K562 (cell line): ENCODE data around the gene KLHL18. TPM values are rescaled to one million over a fixed set of nuclear protein-coding genes. Genes with fewer than 3 reads are reported as not detected.

Experiments
- CBX2 ChIP-seq: fragments of 200-600 bp; sonication (generic); IDR thresholded peaks from one replicate; pipeline ENCODE4 v1.6.1; 2012; ENCODE audit warnings: mild to moderate bottlenecking, low read length, inconsistent platforms; ENCODE audit not compliant: insufficient read depth, poor library complexity, severe bottlenecking
- ELF1 ChIP-seq: fragments of 200-800 bp; sonication (Bioruptor generic); IDR thresholded peaks from 2 replicates; pipeline ENCODE4 v1.6.1; 2016; ENCODE audit warnings: missing genetic modification characterization, missing compliant biosample characterization
- GTF3C2 ChIP-seq: IDR thresholded peaks from 3 replicates; pipeline ENCODE4 v1.6.1; 2011; ENCODE audit warnings: borderline replicate concordance, mild to moderate bottlenecking, moderate library complexity; ENCODE audit not compliant: insufficient read length; ENCODE audit errors: extremely low read depth
- KHSRP ChIP-seq: fragments of 450-650 bp; IDR thresholded peaks from 2 replicates; pipeline ENCODE4 v1.6.1; 2017
- RREB1 ChIP-seq: fragments of 250-450 bp; sonication (Bioruptor Pico); IDR thresholded peaks from 2 replicates; pipeline ENCODE4 v1.4.0; 2020
- SETDB1 ChIP-seq: IDR thresholded peaks from one replicate; pipeline ENCODE4 v1.6.1; 2012; ENCODE audit warnings: low read length, control low read depth, inconsistent platforms
- YY1 ChIP-seq, 3 experiments: IDR thresholded peaks; 2 replicates each; pipeline ENCODE4 v1.6.1; 2011; ENCODE audit warnings: low read length in 2 of 3, mild to moderate bottlenecking in 2 of 3, moderate library complexity in 2 of 3, borderline replicate concordance in 1 of 3, control low read depth in 1 of 3, low read depth in 1 of 3; ENCODE audit not compliant: insufficient read depth in 3 of 3, insufficient replicate concordance in 2 of 3, control insufficient read depth in 1 of 3, insufficient read length in 1 of 3; ENCODE audit errors: extremely low read depth in 1 of 3
- ZNF175 ChIP-seq: fragments of 200-800 bp; sonication (Bioruptor generic); IDR thresholded peaks from 2 replicates; pipeline ENCODE4 v1.6.1; 2016; ENCODE audit warnings: low read depth, mild to moderate bottlenecking, missing genetic modification characterization, missing compliant biosample characterization
- ZNF239 ChIP-seq: fragments of 250-450 bp; sonication (Bioruptor Pico); IDR thresholded peaks from 2 replicates; pipeline ENCODE4 v1.4.0; 2020; ENCODE audit warnings: mild to moderate bottlenecking
- ZNF589 ChIP-seq: fragments of 200-800 bp; sonication (Bioruptor generic); IDR thresholded peaks from 2 replicates; pipeline ENCODE4 v1.6.1; 2016; ENCODE audit warnings: low read depth, missing genetic modification characterization, missing compliant biosample characterization
- polyA plus RNA-seq, 8 experiments: library from polyadenylated mRNA; depleted of rRNA in 4 of 8; stranded (reverse) in 5 of 8; unstranded in 3 of 8; fragments of >200 nt; fragmentation: Nextera tagmentation in 2 of 8; fragmentation: Illumina TruSeq in 1 of 8; extraction: Ambion mirVana in 2 of 8; extraction: Trizol in 1 of 8; gene quantifications; 2 replicates each; pipeline versions ENCODE4 v1.2.1 to v1.2.3, GENCODE V29; 2011 to 2014; ENCODE audit warnings: inconsistent platforms in 1 of 8, missing spikeins in 1 of 8
- total RNA-seq, 7 experiments: library from RNA; depleted of rRNA in 6 of 7; stranded (reverse); fragments of >200 nt in 6 of 7; fragmentation: Illumina TruSeq in 2 of 7; extraction: Trizol in 2 of 7; gene quantifications; 2 replicates each; pipeline versions ENCODE4 v1.2.1 to v1.2.3, GENCODE V29; 2011 to 2021; ENCODE audit warnings: low replicate concordance in 1 of 7
- TF ChIP-seq, protein P1 (sequence below): sonication (generic); formaldehyde crosslinking; IDR thresholded peaks from 2 replicates; pipeline ENCODE4 v1.9.0; 2022; ENCODE audit warnings: mild to moderate bottlenecking, missing genetic modification reagents
- TF ChIP-seq, protein P2 (sequence below): sonication (generic); formaldehyde crosslinking; IDR thresholded peaks from 2 replicates; pipeline ENCODE4 v1.8.0; 2023; ENCODE audit warnings: mild to moderate bottlenecking, missing genetic modification reagents
- TF ChIP-seq, protein P3 (sequence below): fragments of 250-450 bp; sonication (Bioruptor Pico); IDR thresholded peaks from 2 replicates; pipeline ENCODE4 v1.5.1; 2021; ENCODE audit warnings: mild to moderate bottlenecking

Gene KLHL18
- total and polyA plus RNA-seq, 9 of the 15 experiments (the other 6 are each of a cell fraction or from before 2014, with no cell fraction given), result 26.7 to 97.5 (median 48.7) TPM

- TF ChIP-seq GTF3C2 (no peak), ZNF589 (CRISPR knock-in tag) (peak; percentile 72; the same call in 1 of the 2 replicates), YY1 (IDR thresholded peaks at IDR 0.05; ENCODE audit: borderline replicate concordance in 1 of 3, control insufficient read depth in 1 of 3, extremely low read depth in 1 of 3, insufficient read depth in 3 of 3, insufficient read length in 1 of 3, insufficient replicate concordance in 2 of 3, low read depth in 1 of 3, low read length in 2 of 3) (peak in 1 of 3 experiments; percentile 3), RREB1 (CRISPR knock-in tag) (no peak), CBX2 (no peak), ZNF239 (CRISPR knock-in tag) (peak; percentile 13; the same call in 1 of the 2 replicates), SETDB1 (peak; percentile 14), KHSRP (0 out of 2 replicates have a peak, but pooled peaks have one; percentile 71), ZNF175 (CRISPR knock-in tag) (no peak), ELF1 (tag) (peak; percentile 59)
- TF ChIP-seq, protein P1, sequence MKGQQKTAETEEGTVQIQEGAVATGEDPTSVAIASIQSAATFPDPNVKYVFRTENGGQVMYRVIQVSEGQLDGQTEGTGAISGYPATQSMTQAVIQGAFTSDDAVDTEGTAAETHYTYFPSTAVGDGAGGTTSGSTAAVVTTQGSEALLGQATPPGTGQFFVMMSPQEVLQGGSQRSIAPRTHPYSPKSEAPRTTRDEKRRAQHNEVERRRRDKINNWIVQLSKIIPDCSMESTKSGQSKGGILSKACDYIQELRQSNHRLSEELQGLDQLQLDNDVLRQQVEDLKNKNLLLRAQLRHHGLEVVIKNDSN (CRISPR knock-in tag), result no peak
- TF ChIP-seq, protein P2, sequence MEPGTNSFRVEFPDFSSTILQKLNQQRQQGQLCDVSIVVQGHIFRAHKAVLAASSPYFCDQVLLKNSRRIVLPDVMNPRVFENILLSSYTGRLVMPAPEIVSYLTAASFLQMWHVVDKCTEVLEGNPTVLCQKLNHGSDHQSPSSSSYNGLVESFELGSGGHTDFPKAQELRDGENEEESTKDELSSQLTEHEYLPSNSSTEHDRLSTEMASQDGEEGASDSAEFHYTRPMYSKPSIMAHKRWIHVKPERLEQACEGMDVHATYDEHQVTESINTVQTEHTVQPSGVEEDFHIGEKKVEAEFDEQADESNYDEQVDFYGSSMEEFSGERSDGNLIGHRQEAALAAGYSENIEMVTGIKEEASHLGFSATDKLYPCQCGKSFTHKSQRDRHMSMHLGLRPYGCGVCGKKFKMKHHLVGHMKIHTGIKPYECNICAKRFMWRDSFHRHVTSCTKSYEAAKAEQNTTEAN (CRISPR knock-in tag), result no peak
- TF ChIP-seq, protein P3, sequence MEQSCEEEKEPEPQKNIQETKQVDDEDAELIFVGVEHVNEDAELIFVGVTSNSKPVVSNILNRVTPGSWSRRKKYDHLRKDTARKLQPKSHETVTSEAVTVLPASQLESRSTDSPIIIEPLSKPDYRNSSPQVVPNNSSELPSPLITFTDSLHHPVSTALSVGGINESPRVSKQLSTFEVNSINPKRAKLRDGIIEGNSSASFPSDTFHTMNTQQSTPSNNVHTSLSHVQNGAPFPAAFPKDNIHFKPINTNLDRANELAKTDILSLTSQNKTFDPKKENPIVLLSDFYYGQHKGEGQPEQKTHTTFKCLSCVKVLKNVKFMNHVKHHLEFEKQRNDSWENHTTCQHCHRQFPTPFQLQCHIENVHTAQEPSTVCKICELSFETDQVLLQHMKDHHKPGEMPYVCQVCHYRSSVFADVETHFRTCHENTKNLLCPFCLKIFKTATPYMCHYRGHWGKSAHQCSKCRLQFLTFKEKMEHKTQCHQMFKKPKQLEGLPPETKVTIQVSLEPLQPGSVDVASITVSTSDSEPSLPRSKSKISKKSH, result no peak
Measured at GRCh38 chr3:47347217-47347801, 64.6 kb downstream of the KLHL18 start (continued).
